B cell (primary cell): ENCODE data around the gene NAPEPLD.

ENCODE experiments used
- EZH2 ChIP-seq: IDR thresholded peaks from 2 replicates; pipeline ENCODE4 v1.6.1; 2012; ENCODE audit warnings: borderline replicate concordance, low read depth, mild to moderate bottlenecking, moderate library complexity, low read length; ENCODE audit not compliant: insufficient read depth, poor library complexity, severe bottlenecking
- TF ChIP-seq, protein P1 (sequence below): fragments of 200-600 bp; IDR thresholded peaks from one replicate; pipeline ENCODE4 v1.8.0; 2022; ENCODE audit warnings: antibody characterized with exemption, mild to moderate bottlenecking

DNA sequence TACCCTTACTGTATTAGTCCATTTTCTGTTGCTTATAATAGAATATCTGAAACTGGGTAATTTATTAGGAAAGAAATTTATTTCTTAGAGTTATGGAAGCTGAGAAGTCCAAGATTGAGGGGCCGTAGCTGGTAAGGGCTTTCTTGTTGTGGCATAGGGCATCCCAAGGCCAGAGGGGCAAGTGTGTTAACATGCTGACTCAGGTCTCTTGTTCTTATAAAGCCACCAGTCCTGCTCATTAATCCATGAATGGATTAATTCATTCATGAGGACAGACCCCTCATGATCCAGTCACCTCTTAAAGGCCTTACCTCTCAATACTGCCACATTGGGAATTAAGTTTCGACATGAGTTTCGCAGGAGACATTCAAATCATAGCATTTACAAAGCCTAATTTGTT is 71.6 kb downstream of the NAPEPLD start:
- TF ChIP-seq, protein P1, sequence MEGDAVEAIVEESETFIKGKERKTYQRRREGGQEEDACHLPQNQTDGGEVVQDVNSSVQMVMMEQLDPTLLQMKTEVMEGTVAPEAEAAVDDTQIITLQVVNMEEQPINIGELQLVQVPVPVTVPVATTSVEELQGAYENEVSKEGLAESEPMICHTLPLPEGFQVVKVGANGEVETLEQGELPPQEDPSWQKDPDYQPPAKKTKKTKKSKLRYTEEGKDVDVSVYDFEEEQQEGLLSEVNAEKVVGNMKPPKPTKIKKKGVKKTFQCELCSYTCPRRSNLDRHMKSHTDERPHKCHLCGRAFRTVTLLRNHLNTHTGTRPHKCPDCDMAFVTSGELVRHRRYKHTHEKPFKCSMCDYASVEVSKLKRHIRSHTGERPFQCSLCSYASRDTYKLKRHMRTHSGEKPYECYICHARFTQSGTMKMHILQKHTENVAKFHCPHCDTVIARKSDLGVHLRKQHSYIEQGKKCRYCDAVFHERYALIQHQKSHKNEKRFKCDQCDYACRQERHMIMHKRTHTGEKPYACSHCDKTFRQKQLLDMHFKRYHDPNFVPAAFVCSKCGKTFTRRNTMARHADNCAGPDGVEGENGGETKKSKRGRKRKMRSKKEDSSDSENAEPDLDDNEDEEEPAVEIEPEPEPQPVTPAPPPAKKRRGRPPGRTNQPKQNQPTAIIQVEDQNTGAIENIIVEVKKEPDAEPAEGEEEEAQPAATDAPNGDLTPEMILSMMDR = no peak
- TF ChIP-seq EZH2 = no peak
